Bronchial epithelial cell (primary cell): Measurements from ENCODE around the gene TMEM178B. TPM values are rescaled to one million over a fixed set of nuclear protein-coding genes. Genes with fewer than 3 reads are reported as not detected.

Experiments
- DNase-seq: peaks from one replicate; pipeline ENCODE4 v3.0.0-alpha.2; 2010; ENCODE audit warnings: low read depth
- FAIRE-seq: peaks from 2 replicates; lab custom pipeline; 2011; peaks lifted over from hg19 to GRCh38; lab: Jason Lieb, UNC
- H3K27me3 ChIP-seq: 2 replicates; pipeline ENCODE4 v1.5.1; 2011; ENCODE audit warnings: low read length; ENCODE audit not compliant: control insufficient read depth, insufficient read depth
- H3K36me3 ChIP-seq: 2 replicates; pipeline ENCODE4 v1.5.1; 2011; ENCODE audit warnings: low read length; ENCODE audit not compliant: control insufficient read depth, insufficient read depth
- H3K4me3 ChIP-seq: 2 replicates; pipeline ENCODE4 v1.5.1; 2011; ENCODE audit warnings: mild to moderate bottlenecking, low read depth, low read length, control low read depth
- CTCF ChIP-seq: IDR thresholded peaks from 2 replicates; pipeline ENCODE4 v1.5.1; 2011; ENCODE audit warnings: mild to moderate bottlenecking, moderate library complexity, low read length, control low read depth, inconsistent platforms; ENCODE audit not compliant: insufficient read depth, severe bottlenecking
- total RNA-seq: library from RNA; depleted of rRNA; stranded (reverse); fragments of >200 nt; gene quantifications from 2 replicates; pipeline ENCODE4 v1.2.1, GENCODE V29; 2014

The TMEM178B gene
- total RNA-seq, 1 donor from 2014 or later: under 0.01 TPM

- no peak for TF ChIP-seq CTCF
- H3K36me3 ChIP-seq: no peaks in the 10 kb centered on the region
- DNase-seq: no peak
These were observed 161.8 kb downstream of the TMEM178B start for GRCh38 chr7:141235656-141236055.

GRCh38 chr7:141238596-141239243 lies 164.9 kb downstream of the TMEM178B start:
- no peak for TF ChIP-seq CTCF
- Histone ChIP-seq H3K27me3 (no peaks in the 10 kb centered on the region), H3K36me3 (no peaks in the 10 kb centered on the region), H3K4me3 (no peak overlapping the region)
- DNase-seq (no peak), FAIRE-seq (no peak)

More at GRCh38 chr7:141235656-141236055, 161.8 kb downstream of the TMEM178B start:
- Histone ChIP-seq H3K4me3 (no peak overlapping the region), H3K27me3 (no peaks in the 10 kb centered on the region)
- FAIRE-seq: no peak

GRCh38 chr7:141239661-141240060 lies 165.8 kb downstream of the TMEM178B start:
- H3K27me3 ChIP-seq: no peaks in the 10 kb centered on the region
- FAIRE-seq (no peak), DNase-seq (no peak)
- no peaks in the 10 kb centered on the region for H3K36me3 ChIP-seq
- H3K4me3 ChIP-seq: no peak overlapping the region
- TF ChIP-seq CTCF: no peak

- no peaks in the 10 kb centered on the region for H3K27me3 ChIP-seq
- no peak for FAIRE-seq
These were observed 168.7 kb downstream of the TMEM178B start for GRCh38 chr7:141242568-141242967.

GRCh38 chr7:141243368-141243767 lies 169.5 kb downstream of the TMEM178B start:
- no peak for FAIRE-seq
- no peak for DNase-seq
- H3K36me3 ChIP-seq: no peaks in the 10 kb centered on the region
- H3K4me3 ChIP-seq: no peak overlapping the region
- no peaks in the 10 kb centered on the region for H3K27me3 ChIP-seq
- TF ChIP-seq CTCF: no peak

More at GRCh38 chr7:141242568-141242967, 168.7 kb downstream of the TMEM178B start:
- Histone ChIP-seq H3K4me3 (no peak overlapping the region), H3K36me3 (no peaks in the 10 kb centered on the region)
- TF ChIP-seq CTCF: no peak
- DNase-seq: no peak

- no peaks in the 10 kb centered on the region for H3K36me3 ChIP-seq
- no peak overlapping the region for H3K4me3 ChIP-seq
- no peaks in the 10 kb centered on the region for H3K27me3 ChIP-seq
- FAIRE-seq (no peak), DNase-seq (no peak)
- TF ChIP-seq CTCF: no peak
These were observed 170.6 kb downstream of the TMEM178B start for GRCh38 chr7:141244435-141244834.
